OCI-LY7 (cell line): ENCODE results near the gene NOP9. TPM values are rescaled to one million over a fixed set of nuclear protein-coding genes. Genes with fewer than 3 reads are reported as not detected.

Source experiments
- BruUV-seq: library from RNA; stranded (reverse); fragments of 400-500 nt; replicated peaks from 2 replicates; lab custom pipeline; 2021; lab: Mats Ljungman, UMichigan
- CTCF ChIA-PET: fragments of 300-600 bp; sonication (Branson Sonifier 250); formaldehyde crosslinking; loops from one replicate; lab custom pipeline; 2022; ENCODE audit warnings: antibody characterized with exemption; ENCODE audit not compliant: unreplicated experiment; lab: Charles Lee
- POLR2A ChIA-PET: fragments of 300-600 bp; sonication (Branson Sonifier 250); formaldehyde crosslinking; loops from one replicate; lab custom pipeline; 2022; ENCODE audit warnings: antibody characterized with exemption; lab: Charles Lee
- DNase-seq: peaks from one replicate; pipeline ENCODE4 v3.0.0-alpha.2; 2015; ENCODE audit warnings: low spot score
- H2AFZ ChIP-seq: fragments of 200-600 bp; sonication (generic), shearing (Covaris generic); 2 replicates; pipeline ENCODE4 v1.6.1; 2014; ENCODE audit warnings: mild to moderate bottlenecking, antibody characterized with exemption, low read length, moderate library complexity
- H3K27ac ChIP-seq: fragments of 200-600 bp; sonication (generic); 2 replicates; pipeline ENCODE4 v1.5.1; 2014; ENCODE audit warnings: mixed run types, low read depth, mild to moderate bottlenecking, moderate library complexity, low read length, inconsistent platforms; ENCODE audit not compliant: poor library complexity, severe bottlenecking
- H3K36me3 ChIP-seq: fragments of 200-600 bp; sonication (generic); 2 replicates; pipeline ENCODE4 v1.6.1; 2014; ENCODE audit warnings: mild to moderate bottlenecking, antibody characterized with exemption, low read length, moderate library complexity, mixed read lengths; ENCODE audit not compliant: insufficient read depth
- H3K4me1 ChIP-seq: fragments of 200-600 bp; sonication (generic); 2 replicates; pipeline ENCODE4 v1.5.1; 2014; ENCODE audit warnings: mild to moderate bottlenecking, low read length; ENCODE audit not compliant: insufficient read depth, poor library complexity, severe bottlenecking
- H3K4me2 ChIP-seq: fragments of 200-600 bp; sonication (generic); 2 replicates; pipeline ENCODE4 v1.6.1; 2014; ENCODE audit warnings: mild to moderate bottlenecking, low read length
- H3K4me3 ChIP-seq: fragments of 200-600 bp; sonication (generic); 2 replicates; pipeline ENCODE4 v1.5.1; 2014; ENCODE audit warnings: mild to moderate bottlenecking, low read depth, low read length; ENCODE audit not compliant: poor library complexity, severe bottlenecking
- H3K79me2 ChIP-seq: fragments of 200-600 bp; sonication (generic); 2 replicates; pipeline ENCODE4 v1.6.1; 2016; ENCODE audit warnings: low read depth, mild to moderate bottlenecking, low read length, moderate library complexity, mixed read lengths; ENCODE audit not compliant: insufficient read depth
- H3K9me2 ChIP-seq: fragments of 200-600 bp; sonication (generic); 2 replicates; pipeline ENCODE4 v1.6.1; 2016; ENCODE audit warnings: mild to moderate bottlenecking, low read length, mixed read lengths; ENCODE audit not compliant: insufficient read depth
- H3K9me3 ChIP-seq: fragments of 200-600 bp; sonication (generic); 2 replicates; pipeline ENCODE4 v1.6.1; 2014; ENCODE audit warnings: mild to moderate bottlenecking, mixed run types, low read length, mixed read lengths
- H4K20me1 ChIP-seq: fragments of 200-600 bp; sonication (generic); 2 replicates; pipeline ENCODE4 v1.6.1; 2014; ENCODE audit warnings: mild to moderate bottlenecking, antibody characterized with exemption, low read length, moderate library complexity, mixed read lengths; ENCODE audit not compliant: insufficient read depth
- EZH2phosphoT487 ChIP-seq: fragments of 200-600 bp; sonication (generic); IDR thresholded peaks from 2 replicates; pipeline ENCODE4 v1.6.1; 2018; ENCODE audit warnings: low read depth, borderline replicate concordance, mild to moderate bottlenecking, mixed run types, antibody characterized with exemption, low read length, moderate library complexity, mixed read lengths
- intact Hi-C: fragments of 100-400 bp; cut with micrococcal nuclease; formaldehyde crosslinking; loops from one replicate; pipeline ENCODE4 v1.10.0; 2022; ENCODE audit not compliant: unreplicated experiment
- total RNA-seq, 2 experiments: library from RNA; depleted of rRNA in 1 of 2; stranded (reverse); fragments of >200 nt in 1 of 2; shearing (Covaris generic) in 1 of 2; gene quantifications; 2 replicates each; pipeline ENCODE4 v1.2.3, GENCODE V29; 2014 to 2022
- TF ChIP-seq, protein P1 (sequence below): fragments of 200-600 bp; sonication (generic); conservative IDR thresholded peaks from 2 replicates; pipeline ENCODE4 v1.5.1; 2014; ENCODE audit warnings: mild to moderate bottlenecking, antibody characterized with exemption, low read length, moderate library complexity, mixed read lengths

Gene NOP9
- total RNA-seq, 2 experiments from 2014 or later = 33.2 to 52.6 TPM

DNA sequence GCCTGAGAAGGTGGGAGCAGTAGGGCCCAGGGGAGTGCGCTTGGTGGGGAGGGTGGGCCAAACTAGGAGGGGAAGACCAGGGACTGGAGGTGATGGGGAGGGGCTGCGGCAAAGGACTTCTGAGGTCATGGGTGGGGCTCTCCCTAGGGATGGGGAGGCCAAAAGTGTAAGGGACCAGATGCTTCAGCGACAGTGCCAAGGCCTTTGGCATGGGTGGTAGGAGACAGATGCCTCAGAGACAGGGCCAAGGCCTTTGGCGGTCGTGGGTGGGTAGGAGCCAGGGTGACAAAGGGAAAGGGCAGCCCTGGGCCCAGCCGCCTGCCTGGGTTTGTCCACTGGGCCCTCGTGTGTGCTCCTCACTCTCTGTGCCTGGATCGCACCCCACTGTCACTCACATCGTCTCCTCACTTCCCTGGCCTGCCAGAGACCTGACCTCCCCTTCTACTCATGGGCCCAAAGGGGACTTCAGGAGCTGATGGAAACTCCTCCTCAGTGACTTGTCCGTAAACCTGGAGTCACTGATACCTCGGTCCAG is 15.1 kb upstream of the NOP9 start:
- intact Hi-C loops = no loop called here
- Histone ChIP-seq H3K4me2 (no peak overlapping the region), H4K20me1 (no peaks in the 10 kb centered on the region), H3K9me2 (no peaks in the 10 kb centered on the region), H2AFZ (no peak overlapping the region), H3K4me3 (no peak overlapping the region), H3K4me1 (peaks cover under 1% of the 10 kb centered on the region), H3K9me3 (no peaks in the 10 kb centered on the region), H3K79me2 (no peaks in the 10 kb centered on the region), H3K27ac (no peak overlapping the region), H3K36me3 (peaks cover 4% of the 10 kb centered on the region; the same call in 1 of the 2 replicates)
- ChIA-PET CTCF (no interaction called here), POLR2A (no interaction called here)
- no TSS peak for BruUV-seq
- TF ChIP-seq, protein P1, sequence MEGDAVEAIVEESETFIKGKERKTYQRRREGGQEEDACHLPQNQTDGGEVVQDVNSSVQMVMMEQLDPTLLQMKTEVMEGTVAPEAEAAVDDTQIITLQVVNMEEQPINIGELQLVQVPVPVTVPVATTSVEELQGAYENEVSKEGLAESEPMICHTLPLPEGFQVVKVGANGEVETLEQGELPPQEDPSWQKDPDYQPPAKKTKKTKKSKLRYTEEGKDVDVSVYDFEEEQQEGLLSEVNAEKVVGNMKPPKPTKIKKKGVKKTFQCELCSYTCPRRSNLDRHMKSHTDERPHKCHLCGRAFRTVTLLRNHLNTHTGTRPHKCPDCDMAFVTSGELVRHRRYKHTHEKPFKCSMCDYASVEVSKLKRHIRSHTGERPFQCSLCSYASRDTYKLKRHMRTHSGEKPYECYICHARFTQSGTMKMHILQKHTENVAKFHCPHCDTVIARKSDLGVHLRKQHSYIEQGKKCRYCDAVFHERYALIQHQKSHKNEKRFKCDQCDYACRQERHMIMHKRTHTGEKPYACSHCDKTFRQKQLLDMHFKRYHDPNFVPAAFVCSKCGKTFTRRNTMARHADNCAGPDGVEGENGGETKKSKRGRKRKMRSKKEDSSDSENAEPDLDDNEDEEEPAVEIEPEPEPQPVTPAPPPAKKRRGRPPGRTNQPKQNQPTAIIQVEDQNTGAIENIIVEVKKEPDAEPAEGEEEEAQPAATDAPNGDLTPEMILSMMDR = no peak
- TF ChIP-seq EZH2phosphoT487 = no peak
- DNase-seq = no peak

DNA sequence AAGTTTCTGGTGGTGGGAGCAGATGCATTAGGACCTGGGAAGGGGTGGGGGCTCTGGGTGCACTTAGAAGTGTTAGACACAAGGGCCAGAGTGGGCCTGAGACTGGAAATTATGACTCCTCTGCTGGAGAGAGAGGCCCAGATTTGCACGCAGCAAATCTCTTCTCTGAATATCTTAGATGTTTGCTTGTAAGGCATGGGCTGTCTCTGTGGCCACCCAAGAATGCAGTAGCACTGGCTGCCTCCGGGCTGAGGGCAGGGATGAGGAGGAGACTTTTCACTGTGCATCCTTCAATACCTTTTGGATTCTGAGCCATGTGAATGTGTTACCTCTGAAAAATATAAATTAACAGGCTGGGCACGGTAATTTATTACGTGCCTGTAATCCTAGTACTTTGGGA is 14.3 kb upstream of the NOP9 start:
- Histone ChIP-seq H3K4me2 (no peak overlapping the region), H3K4me3 (no peak overlapping the region), H3K9me2 (no peaks in the 10 kb centered on the region), H2AFZ (no peak overlapping the region), H3K27ac (no peak overlapping the region), H3K36me3 (peaks cover 10% of the 10 kb centered on the region), H3K79me2 (no peaks in the 10 kb centered on the region), H3K4me1 (no peaks in the 10 kb centered on the region), H4K20me1 (no peaks in the 10 kb centered on the region), H3K9me3 (no peaks in the 10 kb centered on the region)
- ChIA-PET POLR2A (interaction anchor here (1.2 kb wide), 1 partner anchor 57 kb away, joined by 3 read pairs; no protein-coding TSS in a partner anchor), CTCF (no interaction called here)
- no peak for TF ChIP-seq EZH2phosphoT487
- TF ChIP-seq, protein P1 = no peak
- intact Hi-C loops = no loop called here
- DNase-seq = no peak
- BruUV-seq = no TSS peak

DNA sequence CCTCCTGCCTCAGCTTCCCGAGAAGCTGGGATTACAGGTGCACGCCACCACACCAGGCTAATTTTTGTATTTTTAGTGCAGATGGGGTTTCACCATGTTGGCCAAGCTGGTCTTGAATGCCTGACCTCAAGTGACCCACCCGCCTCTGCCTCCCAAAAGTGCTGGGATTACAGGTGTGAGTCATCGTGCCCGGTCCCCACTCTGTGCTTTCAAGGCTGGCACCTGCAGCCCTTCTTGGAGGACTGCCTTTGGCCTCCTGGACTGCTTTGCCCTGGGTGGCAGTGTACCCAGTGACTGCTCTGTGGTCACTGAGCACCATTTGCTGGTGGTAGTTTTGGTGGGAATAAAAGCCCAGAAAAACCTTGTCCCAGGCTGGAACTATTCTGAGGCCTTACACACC is 12.7 kb upstream of the NOP9 start:
- no peaks in the 10 kb centered on the region for H3K9me3 ChIP-seq
- peaks cover 20% of the 10 kb centered on the region for H3K36me3 ChIP-seq
- H4K20me1 ChIP-seq = no peaks in the 10 kb centered on the region
- ChIA-PET CTCF (no interaction called here), POLR2A (no interaction called here)
- H3K4me1 ChIP-seq = no peaks in the 10 kb centered on the region
- H3K79me2 ChIP-seq = no peaks in the 10 kb centered on the region
- TF ChIP-seq EZH2phosphoT487 = no peak
- TF ChIP-seq, protein P1 = no peak
- BruUV-seq = no TSS peak
- no peak for DNase-seq
- intact Hi-C loops = no loop called here
- no peak overlapping the region for H3K4me3 ChIP-seq
- no peak overlapping the region for H3K27ac ChIP-seq
- no peaks in the 10 kb centered on the region for H3K9me2 ChIP-seq
- H3K4me2 ChIP-seq = no peak overlapping the region
- no peak overlapping the region for H2AFZ ChIP-seq
